GM10248 (cell line): ENCODE data around the gene ZAP70.
"Not testable (repeated sequence)": the region's sequence is repeated elsewhere in the genome, so short reads cannot be mapped to it uniquely, and the experiment has no call there.

Experiments used
- CTCF ChIA-PET: fragments of 300-600 bp; sonication (Branson Sonifier 250); formaldehyde crosslinking; extraction: SDS; loops from one replicate; lab custom pipeline; 2021; ENCODE audit warnings: antibody characterized with exemption; lab: Yijun Ruan, JAX
- POLR2A ChIA-PET: fragments of 350-650 bp; sonication (Branson Sonifier 250); formaldehyde crosslinking; extraction: SDS; loops from one replicate; lab custom pipeline; 2020; ENCODE audit warnings: antibody characterized with exemption; lab: Yijun Ruan, JAX
- DNase-seq: peaks from one replicate; pipeline ENCODE4 v3.0.0; 2012; ENCODE audit errors: extremely low spot score
- TF ChIP-seq, protein P1 (sequence below): IDR thresholded peaks from 2 replicates; pipeline ENCODE4 v1.5.1; 2012; ENCODE audit warnings: mild to moderate bottlenecking, low read depth; ENCODE audit errors: extremely low read depth, missing control alignments, control extremely low read depth

ZAP70 gene

DNA sequence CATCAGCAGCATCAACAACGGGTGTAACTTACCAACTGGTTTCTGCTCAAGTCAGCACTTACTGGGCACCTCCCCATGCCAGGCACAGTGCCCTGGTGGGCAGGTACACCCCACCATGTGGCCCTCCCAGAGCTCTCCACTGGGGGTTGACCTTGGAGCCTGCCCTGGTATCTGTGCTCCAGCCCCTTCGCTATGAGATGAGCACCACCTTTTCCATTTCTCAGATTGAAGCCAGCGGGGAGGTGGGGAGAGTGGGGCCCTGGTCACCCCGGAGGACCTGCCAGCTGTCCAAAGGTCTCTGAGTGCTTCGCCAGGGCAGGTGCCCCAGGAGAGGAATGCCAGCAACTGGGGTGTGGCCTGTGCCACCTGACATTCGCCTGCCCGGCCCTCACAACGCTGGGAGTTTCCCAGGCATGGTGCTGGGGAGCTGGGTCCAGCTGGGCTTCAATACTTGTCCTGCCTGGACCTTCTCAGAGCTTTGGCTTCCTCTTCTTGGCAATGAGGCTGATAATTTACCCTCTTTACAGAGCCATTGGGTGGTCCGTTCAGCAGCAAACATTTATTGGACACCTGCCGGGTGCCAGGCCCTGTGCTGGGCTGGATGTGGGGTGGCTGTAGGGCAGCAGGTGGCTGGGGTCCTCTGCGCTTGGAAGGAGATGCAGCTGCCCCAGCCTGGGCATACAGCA is 5.9 kb upstream of the ZAP70 start:
- POLR2A ChIA-PET = no interaction called here

GRCh38 chr2:97708048-97708380 is 5.4 kb upstream of the ZAP70 start:
- ChIA-PET CTCF (interaction anchor here (0.8 to 10.6 kb wide), 6 partner anchors 10 to 678 kb away, joined by 3 to 122 read pairs (median 6); no protein-coding TSS in a partner anchor), POLR2A (no interaction called here)
- TF ChIP-seq, protein P1, sequence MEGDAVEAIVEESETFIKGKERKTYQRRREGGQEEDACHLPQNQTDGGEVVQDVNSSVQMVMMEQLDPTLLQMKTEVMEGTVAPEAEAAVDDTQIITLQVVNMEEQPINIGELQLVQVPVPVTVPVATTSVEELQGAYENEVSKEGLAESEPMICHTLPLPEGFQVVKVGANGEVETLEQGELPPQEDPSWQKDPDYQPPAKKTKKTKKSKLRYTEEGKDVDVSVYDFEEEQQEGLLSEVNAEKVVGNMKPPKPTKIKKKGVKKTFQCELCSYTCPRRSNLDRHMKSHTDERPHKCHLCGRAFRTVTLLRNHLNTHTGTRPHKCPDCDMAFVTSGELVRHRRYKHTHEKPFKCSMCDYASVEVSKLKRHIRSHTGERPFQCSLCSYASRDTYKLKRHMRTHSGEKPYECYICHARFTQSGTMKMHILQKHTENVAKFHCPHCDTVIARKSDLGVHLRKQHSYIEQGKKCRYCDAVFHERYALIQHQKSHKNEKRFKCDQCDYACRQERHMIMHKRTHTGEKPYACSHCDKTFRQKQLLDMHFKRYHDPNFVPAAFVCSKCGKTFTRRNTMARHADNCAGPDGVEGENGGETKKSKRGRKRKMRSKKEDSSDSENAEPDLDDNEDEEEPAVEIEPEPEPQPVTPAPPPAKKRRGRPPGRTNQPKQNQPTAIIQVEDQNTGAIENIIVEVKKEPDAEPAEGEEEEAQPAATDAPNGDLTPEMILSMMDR = no peak
- DNase-seq = no peak

More for the DNA sequence above, 5.9 kb upstream of the ZAP70 start:
- DNase-seq = no peak
- CTCF ChIA-PET = interaction anchor here (1.2 to 10.6 kb wide), 6 partner anchors 9 to 679 kb away, joined by 3 to 122 read pairs (median 8); no protein-coding TSS in a partner anchor
- TF ChIP-seq, protein P1 = no peak

DNA sequence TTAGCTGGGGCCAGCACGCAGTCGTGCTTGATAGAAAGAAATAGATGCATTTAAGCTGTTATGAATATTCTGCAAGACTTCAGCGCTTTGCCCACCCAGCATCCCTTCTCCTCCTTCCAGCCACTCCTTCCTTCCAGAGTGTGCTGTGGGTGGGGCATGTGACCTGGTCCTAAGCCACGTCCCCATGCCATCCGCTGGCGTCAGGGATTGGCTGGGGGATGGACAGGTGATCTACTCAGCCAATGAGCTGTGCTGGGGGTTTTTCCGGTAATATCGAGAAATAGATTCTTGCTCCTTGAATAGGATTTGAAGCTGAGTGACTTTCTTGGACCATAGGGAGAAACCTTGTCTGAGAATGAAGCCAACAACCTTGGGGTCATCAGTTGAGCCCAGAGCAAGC is 4.8 kb upstream of the ZAP70 start:
- no peak for DNase-seq
- CTCF ChIA-PET = interaction anchor here (0.7 to 10.6 kb wide), 8 partner anchors 9 to 678 kb away, joined by 3 to 122 read pairs (median 6); no protein-coding TSS in a partner anchor
- POLR2A ChIA-PET = no interaction called here

DNA sequence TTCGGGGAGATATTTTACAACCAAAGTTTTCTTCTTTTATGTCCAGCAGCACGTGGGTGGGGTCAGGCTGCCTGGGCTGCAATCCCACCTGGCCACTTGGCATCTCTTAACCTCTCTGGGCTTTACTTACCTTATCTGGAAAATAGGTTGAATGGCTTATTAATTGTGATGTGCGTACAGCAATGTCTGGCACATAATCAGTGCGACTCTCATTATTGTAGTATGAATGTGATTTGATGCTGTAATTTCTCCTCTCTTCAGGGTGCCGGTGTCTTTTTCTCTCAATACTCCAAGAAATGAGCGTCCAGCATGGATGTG is 2.0 kb upstream of the ZAP70 start:
- TF ChIP-seq, protein P1 = no peak
- CTCF ChIA-PET = interaction anchor here (3.0 to 10.6 kb wide), 3 partner anchors 13 to 675 kb away, joined by 13 to 122 read pairs (median 43); no protein-coding TSS in a partner anchor
- POLR2A ChIA-PET = no interaction called here
- no peak for DNase-seq

More for the DNA sequence above, 4.8 kb upstream of the ZAP70 start:
- TF ChIP-seq, protein P1 = no peak

GRCh38 chr2:97712175-97712574 is 1.2 kb upstream of the ZAP70 start:
- DNase-seq, POLR2A ChIA-PET: not testable (repeated sequence)
- CTCF ChIA-PET = interaction anchor here (3.0 to 10.6 kb wide), 2 partner anchors 14 to 29 kb away, joined by 13 to 122 read pairs; no protein-coding TSS in a partner anchor

GRCh38 chr2:97712693-97713295 is 582 bp upstream of the ZAP70 start:
- CTCF ChIA-PET = interaction anchor here (3.0 to 10.6 kb wide), 2 partner anchors 14 to 29 kb away, joined by 13 to 122 read pairs; no protein-coding TSS in a partner anchor
- POLR2A ChIA-PET = no interaction called here
- no peak for DNase-seq
- TF ChIP-seq, protein P1 = no peak
